HFFc6 (cell line): ENCODE measurements around the gene TRIM13. TPM values are rescaled to one million over a fixed set of nuclear protein-coding genes. Genes with fewer than 3 reads are reported as not detected.
"Not testable (repeated sequence)": the region's sequence is repeated elsewhere in the genome, so short reads cannot be mapped to it uniquely, and the experiment has no call there.

Experiments used
- DNase-seq: peaks from one replicate; pipeline ENCODE4 v3.0.0-alpha.2; 2018
- H3K27ac Mint-ChIP-seq: 2 replicates; pipeline ENCODE4 v1.8.0; 2020; ENCODE audit warnings: mild to moderate bottlenecking, mixed read lengths
- H3K27me3 Mint-ChIP-seq: 2 replicates; pipeline ENCODE4 v1.8.0; 2021; ENCODE audit warnings: mild to moderate bottlenecking, moderate library complexity, mixed read lengths; ENCODE audit not compliant: insufficient read depth
- H3K36me3 Mint-ChIP-seq: 2 replicates; pipeline ENCODE4 v1.8.0; 2021; ENCODE audit warnings: low read depth, mixed read lengths
- H3K4me1 Mint-ChIP-seq: 2 replicates; pipeline ENCODE4 v1.8.0; 2020; ENCODE audit warnings: low read depth, mixed read lengths
- H3K4me3 Mint-ChIP-seq: 2 replicates; pipeline ENCODE4 v1.8.0; 2020; ENCODE audit warnings: mild to moderate bottlenecking, moderate library complexity, mixed read lengths
- H3K9me3 Mint-ChIP-seq: 2 replicates; pipeline ENCODE4 v1.8.0; 2020; ENCODE audit warnings: mild to moderate bottlenecking, mixed read lengths
- microRNA-seq: library from miRNA; unstranded; fragments of <30 nt; microRNA quantifications from one replicate; pipeline ENCODE4, GENCODE V29; 2019
- total RNA-seq, 6 experiments: library from RNA; stranded (reverse); fragmentation: NEBNext Ultra II Directional; extraction: Animal tissue kit (Norgen Biotek cat#: 25700); gene quantifications; 2 replicates in 1 of 6; 3 replicates in 5 of 6; pipeline ENCODE4 v1.2.3, GENCODE V29; 2021
- TF ChIP-seq, protein P1 (sequence below): fragments of 200-600 bp; sonication (generic); IDR thresholded peaks from 2 replicates; pipeline ENCODE4 v1.5.0; 2021; ENCODE audit warnings: antibody characterized with exemption, mild to moderate bottlenecking

TRIM13 gene
- total RNA-seq, 6 experiments from 2014 or later: 15.2 to 20.3 (median 18.7) TPM

GRCh38 chr13:50052478-50052877 lies 55.6 kb downstream of the TRIM13 start:
- H3K27ac Mint-ChIP-seq: no peak overlapping the region
- H3K4me3 Mint-ChIP-seq: no peak overlapping the region
- H3K4me1 Mint-ChIP-seq: peaks cover 6% of the 10 kb centered on the region
- TF ChIP-seq, protein P1, sequence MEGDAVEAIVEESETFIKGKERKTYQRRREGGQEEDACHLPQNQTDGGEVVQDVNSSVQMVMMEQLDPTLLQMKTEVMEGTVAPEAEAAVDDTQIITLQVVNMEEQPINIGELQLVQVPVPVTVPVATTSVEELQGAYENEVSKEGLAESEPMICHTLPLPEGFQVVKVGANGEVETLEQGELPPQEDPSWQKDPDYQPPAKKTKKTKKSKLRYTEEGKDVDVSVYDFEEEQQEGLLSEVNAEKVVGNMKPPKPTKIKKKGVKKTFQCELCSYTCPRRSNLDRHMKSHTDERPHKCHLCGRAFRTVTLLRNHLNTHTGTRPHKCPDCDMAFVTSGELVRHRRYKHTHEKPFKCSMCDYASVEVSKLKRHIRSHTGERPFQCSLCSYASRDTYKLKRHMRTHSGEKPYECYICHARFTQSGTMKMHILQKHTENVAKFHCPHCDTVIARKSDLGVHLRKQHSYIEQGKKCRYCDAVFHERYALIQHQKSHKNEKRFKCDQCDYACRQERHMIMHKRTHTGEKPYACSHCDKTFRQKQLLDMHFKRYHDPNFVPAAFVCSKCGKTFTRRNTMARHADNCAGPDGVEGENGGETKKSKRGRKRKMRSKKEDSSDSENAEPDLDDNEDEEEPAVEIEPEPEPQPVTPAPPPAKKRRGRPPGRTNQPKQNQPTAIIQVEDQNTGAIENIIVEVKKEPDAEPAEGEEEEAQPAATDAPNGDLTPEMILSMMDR: no peak
- H3K27me3 Mint-ChIP-seq: peaks cover 1% of the 10 kb centered on the region; the same call in 1 of the 2 replicates
- H3K36me3 Mint-ChIP-seq: peaks cover 32% of the 10 kb centered on the region
- no peaks in the 10 kb centered on the region for H3K9me3 Mint-ChIP-seq
- no peak for DNase-seq

- H3K27ac Mint-ChIP-seq: no peak overlapping the region
- H3K4me3 Mint-ChIP-seq: no peak overlapping the region
- TF ChIP-seq, protein P1: no peak
- peaks cover 6% of the 10 kb centered on the region for H3K4me1 Mint-ChIP-seq
- peaks cover 1% of the 10 kb centered on the region; the same call in 1 of the 2 replicates for H3K27me3 Mint-ChIP-seq
- no peaks in the 10 kb centered on the region for H3K9me3 Mint-ChIP-seq
- DNase-seq: no peak
- H3K36me3 Mint-ChIP-seq: peaks cover 41% of the 10 kb centered on the region
Observed at GRCh38 chr13:50053844-50054243, 57.0 kb downstream of the TRIM13 start.

DNA sequence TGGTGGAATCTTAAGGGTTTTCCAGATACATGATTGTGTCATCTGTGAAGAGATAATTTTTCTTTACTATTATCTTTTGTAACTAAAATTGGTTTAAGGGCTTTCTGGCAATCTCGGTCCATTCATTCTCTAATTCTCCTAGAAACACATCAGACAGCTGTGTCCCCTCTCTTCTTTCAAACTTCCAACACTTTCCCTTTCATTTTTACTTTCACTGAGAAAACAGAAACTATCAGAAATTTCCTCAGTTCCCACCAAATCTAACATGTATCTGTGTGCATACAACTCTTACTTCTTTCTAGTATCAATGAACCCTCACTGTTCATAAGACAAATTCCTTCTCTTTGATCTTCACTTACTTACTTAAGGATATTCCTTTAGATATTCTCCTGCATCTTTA lies 58.6 kb downstream of the TRIM13 start:
- Mint-ChIP-seq H3K27ac (peak overlapping the region; percentile 17), H3K9me3 (no peaks in the 10 kb centered on the region), H3K4me3 (peak overlapping the region; percentile 10), H3K4me1 (peaks cover 6% of the 10 kb centered on the region), H3K36me3 (peaks cover 44% of the 10 kb centered on the region), H3K27me3 (peaks cover 1% of the 10 kb centered on the region; the same call in 1 of the 2 replicates)
- no peak for DNase-seq
- TF ChIP-seq, protein P1: no peak

GRCh38 chr13:50060718-50061117 lies 63.9 kb downstream of the TRIM13 start:
- Mint-ChIP-seq H3K4me3 (no peak overlapping the region), H3K4me1 (peaks cover 4% of the 10 kb centered on the region), H3K27ac (no peak overlapping the region), H3K36me3 (peaks cover 15% of the 10 kb centered on the region), H3K27me3 (no peaks in the 10 kb centered on the region), H3K9me3 (no peaks in the 10 kb centered on the region)
- DNase-seq: no peak
- TF ChIP-seq, protein P1: no peak

- not testable (repeated sequence) for DNase-seq, H3K27ac Mint-ChIP-seq, H3K27me3 Mint-ChIP-seq, H3K9me3 Mint-ChIP-seq, H3K4me3 Mint-ChIP-seq, H3K4me1 Mint-ChIP-seq
- peaks cover 14% of the 10 kb centered on the region; the same call in 1 of the 2 replicates for H3K36me3 Mint-ChIP-seq
Observed at GRCh38 chr13:50062336-50062735, 65.5 kb downstream of the TRIM13 start.

DNA sequence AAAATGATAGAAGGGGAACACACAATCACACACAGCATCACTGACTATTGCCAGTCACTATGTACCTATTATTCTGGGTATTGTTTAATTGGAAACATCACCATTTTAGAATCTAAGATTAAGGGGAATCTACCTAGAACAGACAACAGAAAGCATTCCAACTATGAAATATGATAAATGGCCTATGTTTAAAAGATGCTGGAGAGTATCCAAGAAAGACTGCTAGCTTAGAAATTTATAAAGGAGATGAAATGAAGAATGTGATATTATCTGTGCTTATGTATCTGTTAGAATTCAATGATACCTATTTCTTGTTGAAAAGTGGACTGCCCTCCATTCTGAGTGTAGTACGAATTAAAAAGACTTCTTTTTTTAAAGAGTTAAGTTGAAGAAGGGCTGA lies 68.9 kb downstream of the TRIM13 start:
- Mint-ChIP-seq H3K9me3 (no peaks in the 10 kb centered on the region), H3K36me3 (peaks cover 8% of the 10 kb centered on the region; the same call in 1 of the 2 replicates), H3K27ac (no peak overlapping the region; the same call in 1 of the 2 replicates), H3K4me3 (no peak overlapping the region), H3K4me1 (peaks cover 33% of the 10 kb centered on the region), H3K27me3 (no peaks in the 10 kb centered on the region)
- no peak for DNase-seq
- TF ChIP-seq, protein P1: no peak

Small RNA genes lying within 50 kb of the gene (microRNA-seq; reads per million reads assigned to microRNA genes)
- gene MIR15A (4,608 reads per million, percentile 89 among the genes with 10 or more reads in this experiment), gene MIR16-1 (763 reads per million, percentile 73 among the genes with 10 or more reads in this experiment), gene MIR3613 (40.2 reads per million, percentile 36 among the genes with 10 or more reads in this experiment)

Other genes starting within 250 kb of the TRIM13 start
- 10 to 100 TPM; 57.2 to 74.4 (median 65.6) TPM for gene KPNA3, start 204.4 kb upstream of the TRIM13 start, total RNA-seq
- gene SPRYD7, start 60.7 kb upstream of the TRIM13 start, total RNA-seq: 10 to 100 TPM; 15.1 to 19.3 (median 17.9) TPM
- 1 to 10 TPM in 1 of 6 experiments, under 1 TPM in 4, not detected in 1; 0.17 to 1.3 (median 0.30) TPM for gene KCNRG, start 18.4 kb downstream of the TRIM13 start, total RNA-seq